HG03558 (cell line): Measurements from ENCODE around the gene NXN.
"Not testable (repeated sequence)": the region's sequence is repeated elsewhere in the genome, so short reads cannot be mapped to it uniquely, and the experiment has no call there.

Experiments used
- ATAC-seq: cut with Tn5 transposase; IDR thresholded peaks from one replicate; pipeline ENCODE4 v1.9.1; 2021; ENCODE audit warnings: moderate number of reproducible peaks; ENCODE audit not compliant: unreplicated experiment; ENCODE audit errors: extremely low read depth

The NXN gene

GRCh38 chr17:925817-926216 lies 53.8 kb downstream of the NXN start:
- no peak for ATAC-seq

DNA sequence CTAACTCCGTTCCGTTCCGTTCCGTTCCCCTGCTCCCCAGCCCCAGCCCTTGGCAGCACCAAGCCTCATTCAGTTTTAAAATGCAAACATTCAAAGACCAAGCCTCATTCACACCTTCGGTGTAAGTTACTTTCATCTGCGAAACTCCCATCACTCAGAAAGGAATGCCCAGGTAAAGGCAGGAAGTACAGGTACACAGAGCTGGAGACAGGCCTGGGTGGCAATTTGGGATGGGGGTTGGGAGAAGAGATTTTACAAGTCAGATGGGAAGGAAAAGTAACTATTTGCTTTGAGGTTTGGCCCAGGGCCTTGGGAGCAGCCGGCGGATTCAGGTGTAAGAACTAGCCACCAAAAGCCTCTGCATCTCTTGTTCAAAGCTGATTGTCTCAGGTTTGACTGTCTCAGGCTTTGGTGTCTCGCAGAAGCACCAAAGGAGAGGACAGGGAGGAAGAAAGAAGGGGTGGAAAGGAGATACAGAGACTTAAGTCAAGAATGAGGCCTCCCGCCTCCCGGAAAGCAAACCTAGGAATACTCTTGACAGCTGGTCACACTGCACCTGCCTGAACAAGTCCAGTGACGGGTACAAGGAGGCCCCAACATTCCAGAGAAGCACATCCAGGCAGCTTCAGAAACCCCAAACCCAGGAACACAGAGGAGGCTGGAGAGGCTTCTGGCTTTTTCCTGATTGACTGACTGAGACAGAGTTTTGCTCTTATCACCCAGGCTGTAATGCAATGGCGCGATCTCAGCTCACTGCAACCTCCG lies 54.7 kb downstream of the NXN start:
- ATAC-seq, result no peak

DNA sequence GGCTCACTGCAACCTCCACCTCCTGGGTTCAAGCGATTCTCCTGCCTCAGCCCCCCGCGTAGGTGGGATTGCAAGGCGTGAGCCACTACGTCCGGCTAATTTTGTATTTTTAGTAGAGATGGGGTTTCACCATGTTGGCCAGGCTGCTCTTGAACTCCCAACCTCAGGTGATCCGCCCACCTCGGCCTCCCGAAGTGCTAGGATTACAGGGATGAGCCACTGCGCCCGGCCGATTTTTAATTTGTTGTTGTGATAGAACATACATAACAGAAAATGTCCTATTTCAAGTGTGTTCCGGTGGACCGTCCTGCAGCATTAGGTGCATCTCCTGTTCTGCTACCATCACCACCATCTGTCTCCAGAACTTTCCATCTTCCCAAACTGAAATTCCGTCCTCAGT lies 55.3 kb downstream of the NXN start:
- not testable (repeated sequence) for ATAC-seq

- ATAC-seq, result no peak
Observed at GRCh38 chr17:923633-924032, 55.9 kb downstream of the NXN start.

DNA sequence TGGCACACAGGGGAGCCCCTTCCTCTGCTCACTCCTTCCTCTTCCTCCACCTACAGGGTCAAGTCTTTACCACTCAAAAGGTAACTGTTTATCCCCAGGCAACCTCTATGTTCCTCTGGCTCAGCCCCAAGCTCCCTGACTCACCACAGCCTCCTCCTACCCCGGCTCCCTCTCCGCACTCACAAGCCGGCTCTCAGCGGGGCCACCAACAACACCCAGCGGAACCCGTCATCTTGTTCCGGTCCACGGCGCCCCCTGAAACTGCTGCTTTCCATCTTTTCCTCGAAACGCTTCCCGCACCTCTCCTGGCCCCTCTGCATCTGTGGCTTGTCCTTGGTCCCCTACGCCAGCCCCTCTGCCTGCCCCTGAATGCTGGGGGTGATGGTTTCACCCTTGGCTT lies 58.4 kb downstream of the NXN start:
- no peak for ATAC-seq

GRCh38 chr17:920190-920589 lies 59.4 kb downstream of the NXN start:
- ATAC-seq, result no peak

DNA sequence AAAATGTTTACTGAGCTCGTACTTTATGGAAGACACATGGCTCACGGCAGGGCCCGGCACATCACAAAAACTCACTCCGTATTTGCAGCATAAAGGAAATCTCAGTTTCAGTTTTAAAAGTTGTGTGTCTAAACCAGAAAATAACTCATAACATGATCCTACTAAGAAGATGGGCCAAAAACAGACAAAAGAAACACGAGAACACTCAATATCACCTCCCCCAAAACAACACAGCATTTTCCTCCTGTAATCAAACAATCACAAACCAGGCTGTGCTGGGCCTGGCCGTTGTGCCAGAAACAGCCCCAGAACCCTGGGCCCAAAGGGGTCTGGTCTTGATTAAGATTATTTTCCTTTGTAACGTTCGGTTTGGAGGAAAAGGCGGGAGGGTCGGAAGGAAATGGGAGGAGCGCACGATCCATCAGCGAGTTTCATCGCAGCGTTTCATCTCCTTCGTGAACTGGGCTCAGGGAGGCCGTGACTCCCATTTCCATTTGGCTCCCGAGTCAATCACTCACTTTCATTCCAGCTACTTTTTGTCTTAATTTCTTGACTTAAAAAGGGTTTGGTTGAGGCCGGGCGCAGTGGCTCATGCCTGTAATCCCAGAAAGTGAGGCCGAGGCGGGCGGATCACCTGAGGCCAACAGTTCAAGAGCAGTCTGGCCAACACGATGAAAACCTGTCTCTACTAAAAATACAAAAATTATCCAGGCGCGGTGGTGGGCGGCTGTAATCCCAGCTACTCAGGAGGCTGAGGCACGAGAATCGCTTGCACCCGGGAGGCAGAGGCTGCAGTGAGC lies 61.4 kb downstream of the NXN start:
- ATAC-seq, result no peak

DNA sequence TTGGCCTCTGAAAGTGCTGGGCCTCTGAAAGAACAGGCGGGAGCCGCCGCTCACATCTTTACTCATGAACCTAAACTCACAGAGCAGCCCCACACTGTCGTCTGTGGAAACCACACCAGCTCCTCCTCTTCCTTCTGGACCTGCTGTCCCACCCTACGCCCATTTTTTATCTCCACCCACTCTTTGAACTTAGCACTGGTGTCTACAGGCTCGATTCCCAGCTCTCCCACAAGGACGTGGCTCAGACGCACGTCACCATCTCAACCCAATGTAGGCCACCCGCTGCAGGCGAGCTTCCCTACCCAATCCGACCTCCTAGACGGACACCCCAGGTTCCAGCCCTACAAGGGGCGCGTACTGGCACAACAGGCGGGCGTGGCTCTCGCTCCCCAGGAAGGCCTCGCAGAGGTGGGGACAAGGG lies 62.2 kb downstream of the NXN start:
- ATAC-seq, result no peak

DNA sequence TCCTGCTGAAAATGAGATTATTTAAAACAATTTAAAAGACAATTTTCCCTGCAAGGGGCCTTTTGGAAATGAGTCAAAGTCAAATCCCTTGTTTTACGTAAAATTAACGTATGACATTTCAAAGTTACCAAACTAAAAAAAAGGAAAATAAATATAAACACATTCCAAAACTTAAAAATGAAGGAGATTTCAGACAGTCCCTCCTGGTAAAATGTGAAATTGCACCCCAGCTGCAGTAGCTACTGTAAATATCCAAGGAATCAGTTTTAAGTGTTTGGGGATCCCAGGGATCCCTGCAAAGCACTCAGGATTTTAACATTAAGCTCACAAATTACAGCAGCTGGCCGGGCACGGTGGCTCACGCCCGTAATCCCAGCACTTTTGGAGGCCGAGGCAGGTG lies 63.3 kb downstream of the NXN start:
- no peak for ATAC-seq

DNA sequence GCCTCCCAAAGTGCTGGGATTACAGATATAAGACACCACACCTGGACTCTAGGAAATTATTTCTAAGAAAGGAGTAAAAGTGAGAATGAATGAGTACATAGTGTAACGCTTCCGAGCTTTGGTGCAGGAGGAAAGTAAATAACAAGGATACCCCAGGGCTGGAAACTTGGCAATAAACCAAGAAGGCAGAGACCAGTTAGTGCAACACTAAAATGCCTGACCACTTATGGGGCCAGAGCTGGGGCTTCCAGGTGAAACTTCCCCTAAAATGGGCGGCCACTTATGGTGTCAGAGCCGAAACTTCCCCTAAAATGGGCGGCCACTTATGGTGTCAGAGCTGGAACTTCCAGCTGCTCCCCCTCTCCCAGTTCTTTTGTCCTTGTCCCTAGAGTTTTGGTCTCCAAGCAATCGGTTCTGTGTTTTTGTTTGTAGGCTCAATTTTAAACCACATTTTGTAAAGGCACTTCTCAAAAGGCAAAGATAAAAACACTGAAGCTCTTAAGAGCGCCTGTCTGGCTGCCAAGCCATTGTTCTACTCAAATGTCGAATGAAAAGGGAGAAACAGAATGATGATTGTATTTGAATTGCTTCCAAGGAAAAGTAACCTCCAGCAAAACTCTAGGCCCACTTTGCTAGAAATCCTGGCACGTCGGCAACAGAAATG lies 63.9 kb downstream of the NXN start:
- no peak for ATAC-seq

- ATAC-seq, result no peak
Observed at GRCh38 chr17:914561-914960, 65.0 kb downstream of the NXN start.

DNA sequence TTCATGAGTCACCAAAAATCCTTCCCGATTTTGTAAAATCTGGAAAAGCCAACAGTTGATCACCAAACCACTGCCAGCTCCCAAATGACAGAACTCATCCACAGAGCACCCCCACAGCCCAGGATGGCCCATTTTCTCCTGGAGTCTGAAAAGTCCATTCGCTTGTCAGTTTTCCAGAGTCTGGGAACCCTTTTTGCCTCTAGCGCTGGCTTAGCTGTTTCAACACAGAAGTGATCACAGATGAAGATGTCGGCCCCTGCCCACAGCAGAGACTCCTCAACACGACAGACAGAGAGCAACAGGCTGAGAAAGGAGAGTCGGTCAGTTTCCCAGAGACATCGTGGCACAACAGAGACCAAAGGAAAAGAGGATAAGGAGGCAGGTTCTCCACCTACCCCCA lies 66.4 kb downstream of the NXN start:
- ATAC-seq, result no peak

GRCh38 chr17:909642-910323 lies 69.8 kb downstream of the NXN start:
- ATAC-seq, result no peak

- no peak for ATAC-seq
Observed at GRCh38 chr17:907725-908124, 71.9 kb downstream of the NXN start.

GRCh38 chr17:905708-906107 lies 73.9 kb downstream of the NXN start:
- not testable (repeated sequence) for ATAC-seq

- no peak for ATAC-seq
Observed at GRCh38 chr17:903691-904481, 75.7 kb downstream of the NXN start.

DNA sequence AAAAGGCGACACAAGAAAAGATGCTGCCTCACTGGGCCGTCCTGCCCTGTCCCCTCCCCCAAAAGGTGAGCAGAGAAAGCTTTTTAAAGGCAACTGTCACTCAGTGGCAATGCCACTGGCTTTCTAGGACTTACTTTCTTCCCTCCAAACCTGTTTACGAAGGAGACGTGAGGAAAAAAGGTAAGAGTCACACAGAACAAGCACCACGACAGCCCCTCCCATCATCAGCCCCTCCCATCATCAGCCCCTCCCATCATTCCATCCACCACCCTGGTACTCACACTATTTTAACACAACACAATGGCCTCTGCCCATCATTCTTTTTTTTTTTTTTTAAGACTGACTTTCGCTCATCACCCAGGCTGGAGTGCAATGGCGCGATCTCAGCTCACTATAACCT lies 77.1 kb downstream of the NXN start:
- ATAC-seq, result no peak

GRCh38 chr17:901964-902363 lies 77.6 kb downstream of the NXN start:
- no peak for ATAC-seq

GRCh38 chr17:901191-901950 lies 78.2 kb downstream of the NXN start:
- no peak for ATAC-seq
